Activated naive CD4-positive, alpha-beta T cell treated with Interleukin-2 at 50 U/mL for 16 hours (primary cell): ENCODE measurements around the gene PKMYT1.

ENCODE experiments used
- DNase-seq: peaks from one replicate; pipeline ENCODE4 v3.0.0-alpha.2; 2020

PKMYT1 gene

GRCh38 chr16:3017794-3018506, 37.7 kb upstream of the PKMYT1 start, which contains the start of gene CLDN6:
Gene CLDN6 (minus strand): TSS chr16:3018183. CDS start chr16:3016021, 2,162 bp downstream.
- DNase-seq = peak; percentile 18

GRCh38 chr16:3017344-3017743, 37.1 kb upstream of the PKMYT1 start:
- no peak for DNase-seq

- DNase-seq = no peak
These were observed 35.7 kb upstream of the PKMYT1 start for GRCh38 chr16:3015865-3016521.

GRCh38 chr16:3014971-3015370, 34.7 kb upstream of the PKMYT1 start:
- DNase-seq = no peak

GRCh38 chr16:3013998-3014690, 33.9 kb upstream of the PKMYT1 start:
- no peak for DNase-seq

- DNase-seq = no peak
These were observed 33.3 kb upstream of the PKMYT1 start for GRCh38 chr16:3013491-3013951.

- no peak for DNase-seq
These were observed 32.7 kb upstream of the PKMYT1 start, which contains the start of gene CLDN9 for GRCh38 chr16:3012828-3013420. Gene CLDN9 (plus strand): TSS chr16:3012923. CDS start chr16:3013363, 440 bp downstream.

DNA sequence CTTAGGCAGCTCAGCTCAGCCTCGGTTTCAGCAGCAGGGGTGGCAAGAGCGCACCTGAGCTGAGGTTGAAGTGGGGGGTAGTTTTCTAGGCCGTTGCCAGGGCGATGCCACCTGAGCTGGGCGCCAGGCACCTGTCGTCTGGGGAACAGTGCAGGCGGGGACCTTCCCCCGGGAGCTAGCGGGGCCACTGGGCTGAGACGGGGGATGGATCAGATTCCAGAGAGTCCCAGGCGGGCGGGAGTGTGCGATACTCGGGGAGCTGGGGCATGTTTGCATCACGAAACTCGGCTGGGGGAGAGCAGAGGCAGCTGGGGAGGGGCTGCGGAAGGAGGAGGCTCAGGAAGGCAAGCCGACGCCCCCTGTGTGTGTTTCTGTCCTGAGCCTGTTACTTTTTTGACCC, 32.0 kb upstream of the PKMYT1 start:
- DNase-seq = no peak

DNA sequence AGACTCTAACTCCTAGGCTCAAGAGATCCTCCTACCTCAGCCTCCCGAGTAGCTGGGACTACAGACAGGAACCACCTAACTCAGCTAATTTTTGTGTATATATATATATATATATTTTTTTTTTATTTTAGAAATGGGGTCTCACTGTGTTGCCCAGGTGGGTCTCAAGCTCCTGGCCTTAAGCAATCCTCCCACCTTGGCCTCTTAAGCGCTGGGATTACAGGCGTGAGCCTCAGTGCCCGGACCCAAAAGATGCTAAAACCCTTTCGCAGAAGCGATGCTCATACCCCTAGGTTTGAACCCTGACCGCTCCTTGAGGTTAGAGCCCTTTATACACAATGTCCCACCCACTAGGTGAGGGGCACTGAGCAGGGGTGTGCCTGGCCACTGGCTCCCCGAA, 30.3 kb upstream of the PKMYT1 start:
- DNase-seq = no peak

GRCh38 chr16:3009568-3010390, 29.5 kb upstream of the PKMYT1 start:
- DNase-seq = no peak

GRCh38 chr16:3008690-3009037, 28.4 kb upstream of the PKMYT1 start:
- DNase-seq = no peak

DNA sequence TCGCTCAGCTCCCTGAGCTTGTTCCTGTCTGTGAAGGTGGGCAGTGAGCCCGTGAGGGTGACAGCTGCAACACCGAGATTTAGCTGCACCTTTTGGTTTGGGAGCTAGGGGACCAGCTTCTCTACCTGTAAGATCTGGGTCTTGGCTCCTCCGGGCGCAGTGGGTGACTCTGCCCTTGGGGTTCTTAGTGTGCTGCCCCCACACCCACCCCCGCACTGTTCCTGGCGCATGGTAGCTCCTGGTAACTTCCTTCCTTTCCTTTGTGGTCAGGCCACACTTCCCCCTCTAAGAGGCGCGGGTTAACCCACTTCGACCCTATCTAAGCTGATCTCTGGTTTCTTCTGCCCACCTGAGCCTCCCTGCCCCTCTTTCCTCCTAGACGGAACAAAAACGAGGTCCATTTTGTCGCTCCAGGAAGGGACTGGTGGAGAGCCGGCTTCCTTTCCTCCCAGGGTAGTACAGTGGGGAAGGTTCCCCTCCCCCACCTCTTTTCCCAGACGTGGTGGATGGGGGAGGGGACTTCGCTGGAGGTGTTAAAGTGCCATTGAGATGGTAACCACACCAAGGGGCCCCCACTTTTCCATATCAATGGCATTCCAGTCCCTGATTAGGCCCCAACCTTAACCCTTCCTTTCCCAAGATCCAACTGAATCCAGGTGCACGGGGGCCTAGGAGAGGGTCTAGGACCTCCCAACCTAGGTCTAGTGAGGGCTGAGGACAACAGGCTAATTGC, 27.9 kb upstream of the PKMYT1 start:
- peak; percentile 26 for DNase-seq

- no peak for DNase-seq
These were observed 27.1 kb upstream of the PKMYT1 start for GRCh38 chr16:3007059-3007956.

- DNase-seq = no peak
These were observed 24.6 kb upstream of the PKMYT1 start for GRCh38 chr16:3004781-3005284.

- DNase-seq = no peak
These were observed 24.1 kb upstream of the PKMYT1 start for GRCh38 chr16:3004319-3004718.

- DNase-seq = peak; percentile 98
These were observed 23.5 kb upstream of the PKMYT1 start for GRCh38 chr16:3003582-3004270.

GRCh38 chr16:3001316-3001715, 21.1 kb upstream of the PKMYT1 start:
- DNase-seq = no peak

DNA sequence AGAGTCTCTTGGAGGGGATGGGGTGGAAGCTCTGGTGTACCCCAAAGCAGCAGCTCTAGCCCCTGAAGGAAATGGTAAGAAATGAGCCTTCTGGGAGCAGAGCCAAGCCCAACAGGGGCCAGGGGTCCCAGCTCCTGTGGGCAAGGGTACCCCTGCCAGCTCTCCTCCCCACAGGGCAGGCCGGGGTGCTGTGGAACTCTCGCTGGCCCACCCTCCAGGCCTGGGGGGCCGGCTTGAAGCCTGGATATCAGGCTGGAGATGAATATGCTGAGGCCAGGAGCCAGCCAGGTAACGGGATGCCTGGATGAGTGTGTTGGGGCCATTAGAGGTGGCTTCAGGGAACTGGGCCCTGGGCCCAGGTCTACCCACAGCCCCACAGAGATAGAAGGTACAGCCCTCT, 20.3 kb upstream of the PKMYT1 start:
- DNase-seq = no peak

DNA sequence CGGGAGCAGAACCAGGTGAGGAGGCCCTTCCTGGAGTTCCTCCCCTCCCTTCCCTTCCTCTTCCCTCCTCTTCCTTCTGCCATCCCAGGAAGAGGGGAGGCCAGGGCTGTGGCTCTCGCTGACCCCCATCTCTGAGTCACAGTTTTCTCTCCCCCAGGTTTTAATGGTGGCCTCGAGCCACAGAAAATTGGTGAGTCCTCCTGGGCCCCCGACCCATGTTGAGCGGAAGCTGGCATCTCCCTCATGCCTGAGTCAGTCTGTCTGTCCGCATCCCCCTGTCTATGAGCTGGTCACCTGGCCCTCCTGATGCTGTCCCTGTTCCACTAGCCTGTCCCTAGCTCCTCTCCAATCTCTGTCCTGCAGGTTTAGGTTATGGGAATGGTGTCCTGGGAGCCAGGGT, 19.7 kb upstream of the PKMYT1 start:
- no peak for DNase-seq

DNA sequence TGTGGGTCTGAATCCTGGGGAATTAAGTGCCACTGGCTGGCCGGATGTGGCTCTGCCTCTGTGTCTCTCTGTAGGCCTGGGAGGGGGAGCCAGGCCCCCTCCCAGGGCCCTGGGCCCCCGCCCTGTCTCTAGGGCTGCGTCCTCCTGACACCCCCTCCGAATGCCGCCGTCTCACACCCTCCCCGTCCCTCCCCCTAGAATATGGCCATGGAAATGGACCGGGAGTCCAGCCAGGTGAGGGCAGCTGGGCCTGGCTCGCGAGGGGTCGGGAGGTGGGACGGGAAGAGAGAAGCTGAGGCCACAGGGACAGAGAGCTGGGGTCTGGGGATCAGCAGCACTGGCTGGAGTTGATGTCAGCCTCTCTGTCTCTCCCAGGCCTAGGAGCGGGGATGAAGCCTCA, 16.1 kb upstream of the PKMYT1 start:
- no peak for DNase-seq
